Measurements from ENCODE around the gene SMYD3.

The SMYD3 gene

DNA sequence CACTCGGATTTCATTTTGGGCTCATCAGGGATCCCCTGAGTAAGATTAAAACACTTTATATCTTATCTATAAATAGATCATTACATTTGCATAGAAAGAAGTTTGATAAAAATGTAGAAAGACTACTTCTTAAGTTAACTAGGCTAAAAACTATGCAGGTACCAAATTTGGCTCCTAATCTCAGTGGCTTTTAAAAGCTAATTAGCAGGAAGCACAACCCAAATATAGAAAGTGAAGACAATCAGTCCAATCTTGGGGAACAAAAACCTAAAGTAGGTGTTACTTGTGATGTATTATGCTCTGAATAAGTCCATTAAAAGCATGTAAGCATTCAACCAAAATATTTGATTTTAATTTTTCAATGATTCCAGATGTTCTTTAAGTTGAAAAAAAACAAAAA is 35.4 kb downstream of the SMYD3 start:
- DNase-seq = no peak

DNA sequence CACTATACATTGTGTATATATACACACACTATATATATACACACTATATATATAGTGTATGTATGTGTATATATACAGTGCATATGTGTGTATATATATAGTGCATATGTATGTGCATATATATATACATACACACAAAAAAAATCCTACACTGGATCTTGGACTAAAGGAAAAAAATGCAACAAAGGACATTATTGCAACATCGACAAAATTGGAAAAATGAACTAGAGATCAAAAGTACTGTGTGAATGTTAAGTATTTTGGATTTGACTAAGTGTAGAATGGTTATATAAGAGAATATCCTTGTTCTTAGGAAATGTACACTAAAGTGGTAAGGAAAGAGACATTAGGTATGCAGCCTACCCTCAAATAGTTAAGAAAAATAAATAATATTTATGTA is 36.5 kb downstream of the SMYD3 start:
- no peak for DNase-seq

DNA sequence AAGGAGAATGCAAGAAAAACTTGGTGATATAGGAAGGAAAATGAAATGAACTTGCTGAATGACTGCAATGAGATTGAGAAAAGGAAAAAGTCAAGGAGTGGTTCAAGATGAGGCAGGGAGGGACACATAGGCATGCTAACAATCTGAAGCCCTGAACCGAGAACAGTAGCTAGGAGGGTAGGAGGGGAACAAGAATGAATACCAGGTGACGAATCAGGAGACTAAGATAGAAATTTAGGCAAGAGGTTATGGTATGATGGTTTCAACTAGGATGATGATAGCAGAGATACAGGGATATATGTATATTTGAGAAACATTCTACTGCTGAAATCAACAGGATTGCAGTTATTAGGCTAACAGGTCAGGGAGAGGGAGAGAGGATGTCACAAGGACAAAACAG is 44.1 kb downstream of the SMYD3 start:
- DNase-seq = no peak

DNA sequence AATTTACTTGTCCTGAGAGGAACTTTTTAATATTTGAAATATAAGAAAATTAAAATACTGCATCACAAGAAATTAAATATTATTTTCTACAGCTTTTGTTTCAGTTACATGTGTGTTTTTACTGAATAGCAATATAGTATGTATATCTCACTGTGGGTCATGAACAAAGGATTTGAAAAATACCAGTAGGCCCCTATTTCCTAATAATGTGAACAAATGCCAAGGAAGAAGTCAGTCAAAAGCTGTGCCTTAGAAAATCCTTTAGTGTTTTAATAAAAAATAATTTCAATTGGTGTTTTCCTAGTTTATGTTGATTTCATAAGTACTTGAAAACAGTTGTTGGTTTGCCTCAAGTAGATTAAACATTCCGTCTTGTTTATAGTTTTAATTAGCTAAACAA is 46.7 kb downstream of the SMYD3 start:
- DNase-seq = no peak

DNA sequence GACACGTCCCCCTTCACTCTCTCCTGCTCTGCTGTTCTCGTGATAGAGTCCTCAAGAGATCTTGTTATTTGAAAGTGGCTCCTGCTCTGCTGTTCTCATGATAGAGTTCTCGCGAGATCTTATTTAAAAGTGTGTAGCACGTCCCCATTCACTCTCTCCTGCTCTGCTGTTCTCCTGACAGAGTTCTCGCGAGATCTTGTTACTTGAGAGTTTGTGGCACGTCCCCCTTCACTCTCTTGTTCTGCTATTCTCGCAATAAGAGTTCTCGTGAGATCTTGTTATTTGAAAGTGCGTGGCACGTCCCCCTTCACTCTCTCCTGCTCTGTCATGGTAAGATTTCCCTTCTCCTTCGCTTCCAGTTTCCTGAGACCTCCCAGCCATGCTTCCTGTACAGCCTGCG is 47.9 kb downstream of the SMYD3 start:
- DNase-seq = no peak

DNA sequence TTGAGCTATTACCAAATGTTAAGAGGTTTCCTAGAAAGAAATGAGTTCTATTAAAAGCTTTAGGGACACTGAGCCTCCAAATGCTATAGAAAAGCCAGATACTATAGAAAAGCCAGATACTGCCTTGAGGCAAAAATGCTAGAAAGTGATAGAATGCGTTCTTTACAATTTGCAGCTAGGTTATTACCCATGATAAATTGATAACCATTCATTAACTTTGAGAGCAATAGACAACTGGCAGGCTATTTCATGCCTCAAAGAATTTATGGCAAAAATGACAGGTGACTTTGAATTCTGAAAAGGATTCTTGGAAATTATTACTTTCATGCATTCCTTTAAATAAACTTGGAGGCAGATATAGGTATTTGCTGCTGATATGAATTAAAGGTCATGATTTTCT is 51.6 kb downstream of the SMYD3 start:
- DNase-seq = no peak

DNA sequence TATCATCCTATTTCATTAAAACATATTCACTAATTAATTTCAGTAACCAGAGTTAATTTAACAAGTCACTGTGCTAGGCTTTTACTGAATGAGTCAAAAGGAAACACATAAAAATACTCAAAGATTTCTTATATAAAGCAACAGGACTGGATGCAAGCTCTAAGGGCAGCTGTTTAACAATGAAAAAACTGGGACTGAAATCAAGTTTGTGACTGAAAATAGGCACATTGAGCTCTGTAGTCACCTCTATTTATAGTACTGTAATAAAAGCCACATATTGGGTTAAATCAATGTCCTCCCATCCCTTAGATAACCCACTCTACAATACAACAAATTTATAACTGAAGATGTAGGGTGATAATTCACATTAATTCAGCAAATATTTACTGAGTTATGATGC is 52.4 kb downstream of the SMYD3 start:
- no peak for DNase-seq

DNA sequence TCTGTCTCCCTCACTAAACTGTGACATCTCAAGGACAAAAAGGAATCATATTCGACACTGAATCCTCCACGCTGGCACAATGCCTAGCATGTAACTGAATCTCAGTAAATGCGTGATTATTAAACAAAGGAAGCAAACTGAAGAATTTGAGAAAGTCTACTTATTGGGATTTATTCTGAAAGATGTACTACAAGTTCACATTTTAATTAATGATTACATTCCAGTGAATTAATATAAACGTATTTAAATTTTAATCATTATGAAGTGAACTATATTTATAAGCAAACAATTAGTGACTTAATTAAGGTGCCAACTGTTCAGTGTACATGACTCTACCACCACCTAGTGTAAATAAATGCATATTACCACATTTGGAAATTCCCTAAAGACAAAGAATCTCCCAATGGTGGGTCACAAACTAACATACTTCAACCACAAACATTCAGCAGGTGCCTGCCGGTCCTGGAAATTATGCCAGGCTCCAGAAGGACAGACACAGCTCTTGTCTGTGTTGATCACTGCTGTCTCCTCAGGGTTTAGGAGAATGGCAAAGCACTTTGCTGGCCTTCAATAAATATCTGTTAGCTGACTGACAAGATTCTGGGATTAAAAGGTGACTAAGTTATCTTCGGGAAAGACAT is 56.3 kb downstream of the SMYD3 start:
- DNase-seq = peak in 1 of 51 donors; percentile 13

DNA sequence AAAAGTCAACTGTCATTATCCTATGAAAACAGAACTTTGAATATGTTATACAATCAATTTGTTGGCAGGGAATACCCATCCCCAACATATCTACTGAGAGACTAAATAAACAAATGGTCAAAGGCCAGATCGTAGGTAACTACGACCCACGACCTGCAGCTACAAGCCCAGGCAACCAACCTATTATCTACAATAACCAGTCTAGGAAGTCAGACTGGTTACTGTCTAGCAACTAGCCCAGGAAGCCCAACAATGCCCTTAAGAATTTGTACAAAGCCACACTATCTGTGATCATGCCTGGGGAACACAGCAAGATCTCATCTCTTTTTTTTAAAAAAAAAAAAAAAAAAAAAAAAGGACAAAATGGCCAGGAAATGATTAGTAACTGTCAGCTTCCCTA is 58.7 kb downstream of the SMYD3 start:
- DNase-seq = no peak

DNA sequence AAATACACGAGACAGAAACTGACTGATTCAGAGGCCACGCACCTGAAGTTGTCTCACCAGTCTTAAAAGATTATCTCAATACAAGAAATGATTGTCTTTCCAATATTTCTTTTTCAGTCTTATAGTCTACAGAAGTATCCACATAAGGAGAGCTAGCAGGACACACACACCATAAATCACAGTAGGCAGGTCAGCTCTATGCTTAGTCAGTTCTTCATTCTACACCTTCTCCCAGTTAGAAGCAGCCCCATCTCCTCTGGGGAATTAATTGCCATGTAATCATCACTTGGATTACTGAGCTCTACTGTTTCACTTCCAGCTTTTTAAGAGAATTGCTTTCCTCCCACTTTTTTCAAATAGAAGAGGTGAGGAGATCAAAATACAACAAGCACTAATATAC is 59.6 kb downstream of the SMYD3 start:
- no peak for DNase-seq

DNA sequence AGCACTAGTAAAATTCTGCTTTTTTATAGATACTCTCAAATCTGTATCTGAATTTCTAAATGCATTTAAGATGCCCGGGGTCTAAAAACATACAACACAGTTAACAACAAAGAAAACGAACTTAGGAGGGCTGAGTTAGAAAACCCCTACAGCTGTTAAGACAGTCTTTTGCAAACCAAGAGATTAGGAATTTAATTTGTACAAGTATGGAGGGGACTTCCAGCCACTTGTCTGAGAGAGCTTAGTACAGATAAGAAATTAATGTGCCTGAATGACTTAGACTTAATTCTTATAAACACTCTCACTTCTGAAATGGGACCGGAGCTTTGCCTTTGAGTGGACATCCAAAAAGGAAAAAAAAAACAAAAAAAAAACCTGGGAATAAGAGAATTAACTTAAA is 61.6 kb downstream of the SMYD3 start:
- no peak for DNase-seq

DNA sequence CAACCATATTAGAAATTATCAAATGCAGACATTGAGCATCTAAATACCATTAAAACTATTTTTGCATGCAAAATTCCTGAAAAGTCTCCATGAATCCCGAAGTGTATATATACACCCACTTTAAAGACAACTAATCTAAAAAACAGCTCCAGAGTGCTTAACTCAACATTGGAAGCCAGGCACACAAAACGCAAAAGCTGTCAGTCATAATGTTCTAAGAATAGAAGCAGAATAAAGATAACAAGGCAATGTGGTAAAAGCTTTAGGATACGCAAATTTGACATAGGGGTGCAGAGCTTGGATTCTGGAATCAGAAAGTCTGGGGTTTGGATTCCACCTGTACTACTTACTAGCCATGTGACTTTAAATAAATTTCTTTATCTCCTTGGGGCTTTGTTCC is 62.5 kb downstream of the SMYD3 start:
- DNase-seq = no peak

DNA sequence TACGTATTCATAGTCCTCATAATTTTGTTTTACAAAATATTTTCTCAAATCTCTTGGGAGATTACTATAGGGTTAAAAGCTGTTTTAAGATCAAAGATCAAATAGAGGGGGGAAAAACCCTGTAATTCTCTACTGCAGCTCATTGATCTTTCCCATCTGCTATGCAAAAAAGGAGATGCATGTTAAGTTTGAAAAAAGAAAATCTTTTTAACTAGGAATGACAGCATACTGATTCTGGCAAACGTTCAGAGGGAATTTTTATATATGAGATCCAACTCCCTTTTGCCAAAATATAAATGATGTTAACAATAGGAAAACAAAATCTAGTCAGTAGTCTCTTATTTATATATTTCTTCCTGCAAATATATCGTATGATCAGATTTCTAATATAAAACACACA is 69.1 kb downstream of the SMYD3 start:
- no peak for DNase-seq

DNA sequence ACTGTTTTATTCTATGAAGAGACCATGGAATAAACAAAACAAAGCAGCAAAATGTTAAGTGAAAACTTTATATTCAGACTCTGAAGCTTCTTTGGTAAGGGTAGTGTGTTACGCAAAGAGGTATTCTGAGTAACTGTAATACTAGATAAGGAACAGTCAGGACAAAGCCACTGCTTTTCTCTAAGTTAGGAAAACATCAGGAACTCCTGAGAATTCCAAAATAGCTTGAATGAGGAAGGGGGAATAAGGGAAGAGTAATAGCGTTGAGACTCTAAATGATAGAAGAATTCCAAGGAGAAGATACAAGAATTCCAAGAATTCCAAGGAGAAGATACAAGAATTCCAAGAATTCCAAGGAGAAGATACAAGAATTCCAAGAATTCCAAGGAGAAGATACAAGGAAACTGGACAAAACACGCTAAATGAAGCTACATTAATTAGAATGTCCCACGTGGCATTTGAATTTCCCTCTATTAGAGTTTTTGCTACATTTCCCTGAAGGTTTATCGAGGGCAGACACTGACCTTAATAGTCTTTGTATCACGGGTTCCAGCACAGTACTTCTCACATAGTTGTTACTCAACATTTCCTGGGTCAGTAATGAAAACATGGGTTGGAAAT is 71.5 kb downstream of the SMYD3 start:
- DNase-seq = no peak

DNA sequence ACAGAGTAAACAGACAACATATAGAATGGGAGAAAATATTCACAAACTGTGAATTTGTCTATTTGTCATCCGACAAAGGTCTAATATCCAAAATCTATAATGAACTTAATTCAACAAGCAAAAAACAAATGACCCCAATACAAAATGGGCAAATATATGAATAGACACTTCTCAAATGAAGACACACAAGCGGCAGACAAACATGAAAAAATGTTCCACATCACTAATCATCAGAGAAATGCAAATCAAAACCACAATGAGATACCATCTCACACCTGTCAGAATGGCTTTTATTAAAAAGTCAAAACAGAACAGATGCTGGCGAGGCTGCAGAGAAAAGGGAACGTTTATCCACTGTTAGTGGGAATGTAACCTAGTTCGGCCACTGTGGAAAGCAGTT is 72.7 kb downstream of the SMYD3 start:
- no peak for DNase-seq

DNA sequence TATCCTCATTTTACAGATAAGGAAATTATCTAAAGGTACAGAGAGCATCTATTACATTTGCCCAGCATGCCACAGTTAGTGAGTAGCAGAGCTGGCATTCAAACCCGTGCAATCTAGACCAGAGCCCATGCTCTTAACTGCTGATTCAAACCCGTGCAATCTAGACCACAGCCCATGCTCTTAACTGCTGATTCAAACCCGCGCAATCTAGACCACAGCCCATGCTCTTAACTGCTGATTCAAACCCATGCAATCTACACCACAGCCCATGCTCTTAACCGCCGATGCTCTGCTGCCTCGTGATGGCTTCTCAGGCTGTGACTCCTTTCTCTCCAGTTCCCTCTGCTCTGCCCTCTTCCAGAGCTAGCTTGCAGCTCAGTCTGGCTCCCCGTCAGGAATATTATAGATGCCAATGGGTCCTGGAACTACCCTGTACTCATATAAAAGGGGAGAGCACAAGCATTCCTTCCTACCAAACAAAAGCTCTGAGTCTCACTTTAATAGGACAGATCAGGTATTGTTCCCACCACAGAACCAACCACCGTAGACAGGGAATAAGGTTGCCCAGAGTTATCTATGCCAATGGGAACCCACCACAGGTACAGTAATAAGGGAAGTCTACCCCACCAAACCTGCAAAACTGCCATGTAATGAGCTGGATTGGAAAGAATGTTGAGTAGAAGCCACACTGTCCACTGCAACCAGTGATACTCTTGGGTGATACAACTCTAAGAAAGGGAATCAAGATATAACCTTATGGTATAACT is 78.4 kb downstream of the SMYD3 start:
- DNase-seq = peak in 9 of 51 donors; percentile 1 to 36 (median 6)

DNA sequence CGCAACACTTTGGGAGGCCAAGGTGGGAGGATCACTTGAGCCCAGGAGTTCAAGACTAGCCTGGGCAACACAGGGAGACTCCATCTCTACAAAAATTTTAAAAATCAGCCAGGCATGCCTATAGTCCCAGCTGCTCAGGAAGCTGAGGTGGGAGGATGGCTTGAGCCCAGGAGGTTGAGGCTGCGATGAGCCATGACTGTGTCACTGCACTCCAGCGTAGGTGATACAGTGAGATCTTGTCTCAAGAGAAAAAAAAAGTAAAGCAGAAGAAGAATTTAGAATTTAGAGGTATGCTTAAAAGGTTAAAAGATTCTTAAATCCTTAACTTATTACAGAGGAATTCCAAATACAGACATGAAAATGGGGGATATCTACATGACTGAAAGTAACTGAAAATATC is 79.5 kb downstream of the SMYD3 start:
- DNase-seq = no peak

DNA sequence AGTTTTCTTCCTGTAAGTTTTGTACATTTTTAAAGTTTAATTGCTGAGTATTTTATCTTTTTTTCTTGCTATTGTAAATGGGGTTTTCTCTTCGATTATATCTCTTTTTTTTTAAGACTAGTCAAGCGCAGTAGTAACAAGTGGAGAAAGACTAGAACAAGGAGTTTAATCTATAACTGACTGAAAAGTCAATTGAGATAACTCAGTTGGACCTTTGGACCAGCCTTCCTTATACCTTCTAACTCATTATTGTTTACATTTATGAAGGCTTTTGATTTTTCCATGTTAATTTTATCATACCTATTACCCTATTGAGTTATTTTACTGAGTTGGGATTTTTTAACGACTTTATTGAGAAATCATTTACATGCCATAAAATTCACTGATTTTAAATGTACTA is 81.2 kb downstream of the SMYD3 start:
- DNase-seq = no peak

DNA sequence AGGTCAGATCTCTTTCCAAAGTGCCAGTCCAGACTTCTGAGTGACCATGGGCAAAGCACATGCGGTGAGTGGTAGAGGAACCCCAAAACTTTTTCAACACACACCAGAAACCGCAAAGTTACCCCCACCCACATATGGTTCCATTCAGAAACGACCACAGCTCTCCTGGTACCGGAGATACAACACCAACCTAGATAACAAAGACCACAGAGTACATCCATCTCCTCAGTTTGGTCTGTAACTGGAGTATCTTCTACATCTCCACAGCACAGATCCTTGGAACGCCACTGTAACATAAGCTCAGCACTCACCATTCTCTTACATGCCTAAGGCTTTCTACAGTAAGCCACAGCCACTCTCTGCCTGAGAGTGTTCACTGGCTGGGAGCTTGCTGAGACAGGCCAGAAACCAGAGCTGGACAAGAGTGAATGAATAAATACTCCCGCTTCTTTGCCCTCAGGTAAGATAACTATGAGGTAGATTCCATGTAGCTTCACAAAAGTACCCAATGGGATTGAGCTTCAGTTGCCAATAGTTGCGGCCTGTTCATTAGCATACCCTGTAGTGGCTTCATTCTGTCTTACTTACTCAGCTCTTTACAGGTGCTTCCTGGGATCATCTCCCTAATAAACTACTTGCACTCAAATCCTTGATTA is 81.8 kb downstream of the SMYD3 start:
- no peak for DNase-seq

DNA sequence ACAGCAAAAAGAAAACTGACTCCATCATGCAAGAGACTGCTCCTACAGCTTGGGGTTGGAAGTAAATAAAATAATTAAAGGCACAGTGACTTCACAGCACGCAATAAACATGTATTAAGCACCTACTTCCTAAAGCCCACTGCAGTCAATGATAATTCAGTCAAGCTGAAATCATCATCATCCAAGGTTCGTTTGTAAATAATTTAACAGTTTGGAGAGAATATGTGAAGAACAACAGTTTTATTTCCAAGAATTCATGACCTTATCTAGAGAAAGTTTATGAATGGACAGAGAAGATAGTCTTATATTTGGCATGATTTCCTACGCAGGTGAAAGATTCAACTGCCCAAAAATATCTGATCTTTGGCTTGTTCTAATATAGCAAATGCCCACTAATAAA is 86.8 kb downstream of the SMYD3 start:
- DNase-seq = no peak

DNA sequence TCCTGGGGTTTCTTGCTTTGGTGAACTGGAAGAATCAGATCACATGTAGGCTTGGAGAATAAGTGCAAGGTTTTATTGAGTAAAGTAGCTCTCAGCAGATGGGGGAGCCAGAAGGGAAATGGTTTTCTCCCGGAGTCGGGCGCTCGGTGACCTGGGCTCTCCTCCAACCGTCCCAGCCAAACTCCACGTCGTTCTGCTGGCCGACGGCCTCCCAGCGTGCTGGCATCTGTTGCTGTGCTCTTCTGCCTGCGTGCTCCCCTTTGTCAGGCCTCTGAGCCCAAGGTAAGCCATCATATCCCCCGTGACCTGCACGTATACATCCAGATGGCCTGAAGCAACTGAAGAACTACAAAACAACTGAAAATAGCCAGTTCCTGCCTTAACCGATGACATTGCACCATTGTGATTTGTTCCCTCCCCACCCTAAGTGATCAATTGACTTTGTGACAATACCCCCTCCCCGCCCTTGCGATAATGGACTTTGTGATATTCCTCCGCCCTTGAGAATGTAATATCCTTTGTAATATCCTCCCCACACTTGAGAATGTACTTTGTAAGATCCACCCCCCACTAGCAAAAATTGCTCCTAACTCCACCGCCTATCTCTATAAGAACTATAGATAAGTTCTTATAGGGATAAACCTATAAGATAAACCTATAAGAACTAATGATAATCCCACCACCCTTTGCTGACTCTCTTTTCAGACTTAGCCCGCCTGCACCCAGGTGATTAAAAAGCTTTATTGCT is 88.3 kb downstream of the SMYD3 start:
- peak in 24 of 51 donors; percentile 2 to 49 (median 18) for DNase-seq

Measured in hypothalamus (tissue), 51 donors.